Heart left ventricle (tissue), 13 donors: ENCODE measurements around the gene FSTL4.

Experiments
- POLR2A ChIP-seq, 2 donors: fragments of 450-650 bp; IDR thresholded peaks; one replicate each; pipeline ENCODE4 v1.6.1; 2017; ENCODE audit warnings: antibody characterized with exemption in 2 of 2, mild to moderate bottlenecking in 2 of 2, moderate library complexity in 2 of 2
- TF ChIP-seq, protein P1 (sequence below), 12 donors: fragments of 200-600 bp; sonication (generic) in 4 of 12; IDR thresholded peaks; one replicate each; pipeline versions ENCODE4 v1.5.0 to v1.8.0; 2018 to 2022; ENCODE audit warnings: antibody characterized with exemption in 12 of 12, mild to moderate bottlenecking in 5 of 12
- donor health status: ischemic (EF 13 %, LVEDD 7.1; RV severe dilation, severe dysfunction).
- donor health status: DM: no; HTN: yes; CAD: no.
- donor health status: DM: no; HTN: no; CAD: no.
- donor health status: ischemic (EF 25% LVEDD 6.9; RV normal size, moderate dysfunction).
- donor health status: ischemic (EF 25% LVEDD 5.7; RV mildly dilated, moderate dysfunction).
- donor health status: ischemic (EF 35%, LVEDD 5.7; RV mildly dilated, moderate dysfunction).
- donor health status: nonischemic (EF 11% LVEDD 7.7; RV severe dilation, severe dysfunction).
- donor health status: DM: yes; HTN: yes; CAD: no.
- donor health status: PGD.
- donor health status: ischemic (EF 29% LVEDD 5.4; RV normal size, mild dysfunction).
- donor health status: nonischemic (EF 23%, LVEDD 6.1; RV moderate dilation, normal function).

DNA sequence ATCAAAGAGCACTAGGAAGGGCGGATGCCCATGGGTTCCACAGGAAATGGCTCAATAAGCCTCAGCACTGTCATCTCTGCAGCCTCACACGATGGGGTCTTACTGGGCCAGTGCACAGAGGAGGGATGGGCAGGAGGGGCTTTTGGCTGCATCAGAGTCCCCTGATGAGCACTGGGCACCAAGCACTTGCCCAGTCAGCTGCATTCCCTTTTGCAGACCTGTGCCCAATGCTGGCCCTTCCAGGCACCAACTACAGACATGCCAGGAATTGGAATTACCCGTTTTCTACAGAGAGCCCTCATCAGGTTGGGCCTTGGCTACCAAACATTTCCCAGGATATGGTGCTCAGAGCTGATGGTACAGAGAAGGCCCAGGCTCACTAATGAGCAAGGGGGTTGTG is 378.1 kb downstream of the FSTL4 start:
- TF ChIP-seq, protein P1, sequence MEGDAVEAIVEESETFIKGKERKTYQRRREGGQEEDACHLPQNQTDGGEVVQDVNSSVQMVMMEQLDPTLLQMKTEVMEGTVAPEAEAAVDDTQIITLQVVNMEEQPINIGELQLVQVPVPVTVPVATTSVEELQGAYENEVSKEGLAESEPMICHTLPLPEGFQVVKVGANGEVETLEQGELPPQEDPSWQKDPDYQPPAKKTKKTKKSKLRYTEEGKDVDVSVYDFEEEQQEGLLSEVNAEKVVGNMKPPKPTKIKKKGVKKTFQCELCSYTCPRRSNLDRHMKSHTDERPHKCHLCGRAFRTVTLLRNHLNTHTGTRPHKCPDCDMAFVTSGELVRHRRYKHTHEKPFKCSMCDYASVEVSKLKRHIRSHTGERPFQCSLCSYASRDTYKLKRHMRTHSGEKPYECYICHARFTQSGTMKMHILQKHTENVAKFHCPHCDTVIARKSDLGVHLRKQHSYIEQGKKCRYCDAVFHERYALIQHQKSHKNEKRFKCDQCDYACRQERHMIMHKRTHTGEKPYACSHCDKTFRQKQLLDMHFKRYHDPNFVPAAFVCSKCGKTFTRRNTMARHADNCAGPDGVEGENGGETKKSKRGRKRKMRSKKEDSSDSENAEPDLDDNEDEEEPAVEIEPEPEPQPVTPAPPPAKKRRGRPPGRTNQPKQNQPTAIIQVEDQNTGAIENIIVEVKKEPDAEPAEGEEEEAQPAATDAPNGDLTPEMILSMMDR (IDR thresholded peaks at IDR 0.05): no peak
- TF ChIP-seq POLR2A (IDR thresholded peaks at IDR 0.05): no peak
